ENCODE measurements around the gene RPS6KA4. TPM values are rescaled to one million over a fixed set of nuclear protein-coding genes. Genes with fewer than 3 reads are reported as not detected.
"Not testable (repeated sequence)": the region's sequence is repeated elsewhere in the genome, so short reads cannot be mapped to it uniquely, and the experiment has no call there.

Gene RPS6KA4
- 77.4 and 78.2 TPM in 2 replicates for total RNA-seq (2014; rRNA removed; shearing (Covaris generic))

- DNase-seq (ENCODE audit: low spot score), result peak; percentile 40
These were observed at the start of gene RPS6KA4 for GRCh38 chr11:64358907-64359711. Gene RPS6KA4, plus strand, starts transcription at chr11:64359162. Its CDS starts 74 bp downstream, at chr11:64359236.

GRCh38 chr11:64312947-64313346 lies 46.0 kb upstream of the RPS6KA4 start:
- DNase-seq (ENCODE audit: low spot score), result no peak

- DNase-seq (ENCODE audit: low spot score), result no peak
These were observed 45.3 kb upstream of the RPS6KA4 start for GRCh38 chr11:64313491-64314145.

GRCh38 chr11:64314146-64314804 lies 44.7 kb upstream of the RPS6KA4 start:
- no peak for DNase-seq (ENCODE audit: low spot score)

- DNase-seq (ENCODE audit: low spot score), result no peak
These were observed 44.0 kb upstream of the RPS6KA4 start for GRCh38 chr11:64314805-64315561.

GRCh38 chr11:64315667-64316526 lies 43.1 kb upstream of the RPS6KA4 start:
- DNase-seq (ENCODE audit: low spot score), result not testable (repeated sequence)

- DNase-seq (ENCODE audit: low spot score), result peak; percentile 54
These were observed 42.2 kb upstream of the RPS6KA4 start for GRCh38 chr11:64316672-64317324.

- DNase-seq (ENCODE audit: low spot score), result peak; percentile 99
These were observed 41.5 kb upstream of the RPS6KA4 start, which contains the start of gene TRMT112 for GRCh38 chr11:64317325-64317960. Gene TRMT112, minus strand, starts transcription at chr11:64317559. Its CDS starts 33 bp downstream, at chr11:64317526.

GRCh38 chr11:64317961-64318765 lies 40.8 kb upstream of the RPS6KA4 start, which contains the start of gene PRDX5:
Gene PRDX5, plus strand, starts transcription at chr11:64318121. Its CDS starts 95 bp downstream, at chr11:64318216.
- DNase-seq (ENCODE audit: low spot score), result peak; percentile 90

- DNase-seq (ENCODE audit: low spot score), result no peak
These were observed 39.9 kb upstream of the RPS6KA4 start for GRCh38 chr11:64318766-64319761.

- no peak for DNase-seq (ENCODE audit: low spot score)
These were observed 38.4 kb upstream of the RPS6KA4 start for GRCh38 chr11:64320556-64320955.

GRCh38 chr11:64321026-64321425 lies 37.9 kb upstream of the RPS6KA4 start:
- no peak for DNase-seq (ENCODE audit: low spot score)

- DNase-seq (ENCODE audit: low spot score), result peak; percentile 63
These were observed 37.4 kb upstream of the RPS6KA4 start for GRCh38 chr11:64321533-64321932.

GRCh38 chr11:64322925-64323260 lies 36.1 kb upstream of the RPS6KA4 start:
- no peak for DNase-seq (ENCODE audit: low spot score)

- no peak for DNase-seq (ENCODE audit: low spot score)
These were observed 35.6 kb upstream of the RPS6KA4 start for GRCh38 chr11:64323373-64323772.

- not testable (repeated sequence) for DNase-seq (ENCODE audit: low spot score)
These were observed 35.0 kb upstream of the RPS6KA4 start for GRCh38 chr11:64323984-64324383.

GRCh38 chr11:64324692-64325469 lies 34.1 kb upstream of the RPS6KA4 start:
- DNase-seq (ENCODE audit: low spot score), result no peak
